Bronchial epithelial cell (primary cell): ENCODE results near the gene ARHGAP28. TPM values are rescaled to one million over a fixed set of nuclear protein-coding genes. Genes with fewer than 3 reads are reported as not detected.

Source experiments
- DNase-seq: peaks from one replicate; pipeline ENCODE4 v3.0.0-alpha.2; 2010; ENCODE audit warnings: low read depth
- FAIRE-seq: peaks from 2 replicates; lab custom pipeline; 2011; peaks lifted over from hg19 to GRCh38; lab: Jason Lieb, UNC
- H3K27me3 ChIP-seq: 2 replicates; pipeline ENCODE4 v1.5.1; 2011; ENCODE audit warnings: low read length; ENCODE audit not compliant: control insufficient read depth, insufficient read depth
- H3K36me3 ChIP-seq: 2 replicates; pipeline ENCODE4 v1.5.1; 2011; ENCODE audit warnings: low read length; ENCODE audit not compliant: control insufficient read depth, insufficient read depth
- H3K4me3 ChIP-seq: 2 replicates; pipeline ENCODE4 v1.5.1; 2011; ENCODE audit warnings: mild to moderate bottlenecking, low read depth, low read length, control low read depth
- total RNA-seq: library from RNA; depleted of rRNA; stranded (reverse); fragments of >200 nt; gene quantifications from 2 replicates; pipeline ENCODE4 v1.2.1, GENCODE V29; 2014
- TF ChIP-seq, protein P1 (sequence below): IDR thresholded peaks from 2 replicates; pipeline ENCODE4 v1.5.1; 2011; ENCODE audit warnings: mild to moderate bottlenecking, moderate library complexity, low read length, control low read depth, inconsistent platforms; ENCODE audit not compliant: insufficient read depth, severe bottlenecking

Gene ARHGAP28
- total RNA-seq, 1 donor from 2014 or later = 0.26 TPM

GRCh38 chr18:6878556-6879297, 149.2 kb downstream of the ARHGAP28 start:
- H3K27me3 ChIP-seq = no peaks in the 10 kb centered on the region
- FAIRE-seq (no peak), DNase-seq (no peak)
- H3K4me3 ChIP-seq = no peak overlapping the region
- TF ChIP-seq, protein P1, sequence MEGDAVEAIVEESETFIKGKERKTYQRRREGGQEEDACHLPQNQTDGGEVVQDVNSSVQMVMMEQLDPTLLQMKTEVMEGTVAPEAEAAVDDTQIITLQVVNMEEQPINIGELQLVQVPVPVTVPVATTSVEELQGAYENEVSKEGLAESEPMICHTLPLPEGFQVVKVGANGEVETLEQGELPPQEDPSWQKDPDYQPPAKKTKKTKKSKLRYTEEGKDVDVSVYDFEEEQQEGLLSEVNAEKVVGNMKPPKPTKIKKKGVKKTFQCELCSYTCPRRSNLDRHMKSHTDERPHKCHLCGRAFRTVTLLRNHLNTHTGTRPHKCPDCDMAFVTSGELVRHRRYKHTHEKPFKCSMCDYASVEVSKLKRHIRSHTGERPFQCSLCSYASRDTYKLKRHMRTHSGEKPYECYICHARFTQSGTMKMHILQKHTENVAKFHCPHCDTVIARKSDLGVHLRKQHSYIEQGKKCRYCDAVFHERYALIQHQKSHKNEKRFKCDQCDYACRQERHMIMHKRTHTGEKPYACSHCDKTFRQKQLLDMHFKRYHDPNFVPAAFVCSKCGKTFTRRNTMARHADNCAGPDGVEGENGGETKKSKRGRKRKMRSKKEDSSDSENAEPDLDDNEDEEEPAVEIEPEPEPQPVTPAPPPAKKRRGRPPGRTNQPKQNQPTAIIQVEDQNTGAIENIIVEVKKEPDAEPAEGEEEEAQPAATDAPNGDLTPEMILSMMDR = no peak
- no peaks in the 10 kb centered on the region for H3K36me3 ChIP-seq

- no peaks in the 10 kb centered on the region for H3K27me3 ChIP-seq
- FAIRE-seq = no peak
- no peaks in the 10 kb centered on the region for H3K36me3 ChIP-seq
- no peak for DNase-seq
- no peak overlapping the region for H3K4me3 ChIP-seq
- TF ChIP-seq, protein P1 = no peak
Measured at GRCh38 chr18:6879508-6880195, 150.1 kb downstream of the ARHGAP28 start.

- Histone ChIP-seq H3K4me3 (no peak overlapping the region), H3K36me3 (no peaks in the 10 kb centered on the region), H3K27me3 (no peaks in the 10 kb centered on the region)
- DNase-seq (no peak), FAIRE-seq (no peak)
- TF ChIP-seq, protein P1 = no peak
Measured at GRCh38 chr18:6881034-6881820, 151.7 kb downstream of the ARHGAP28 start.

GRCh38 chr18:6882401-6882800, 152.9 kb downstream of the ARHGAP28 start:
- FAIRE-seq = no peak
- no peak overlapping the region for H3K4me3 ChIP-seq
- no peak for DNase-seq
- TF ChIP-seq, protein P1 = no peak
- H3K27me3 ChIP-seq = no peaks in the 10 kb centered on the region
- no peaks in the 10 kb centered on the region for H3K36me3 ChIP-seq

DNA sequence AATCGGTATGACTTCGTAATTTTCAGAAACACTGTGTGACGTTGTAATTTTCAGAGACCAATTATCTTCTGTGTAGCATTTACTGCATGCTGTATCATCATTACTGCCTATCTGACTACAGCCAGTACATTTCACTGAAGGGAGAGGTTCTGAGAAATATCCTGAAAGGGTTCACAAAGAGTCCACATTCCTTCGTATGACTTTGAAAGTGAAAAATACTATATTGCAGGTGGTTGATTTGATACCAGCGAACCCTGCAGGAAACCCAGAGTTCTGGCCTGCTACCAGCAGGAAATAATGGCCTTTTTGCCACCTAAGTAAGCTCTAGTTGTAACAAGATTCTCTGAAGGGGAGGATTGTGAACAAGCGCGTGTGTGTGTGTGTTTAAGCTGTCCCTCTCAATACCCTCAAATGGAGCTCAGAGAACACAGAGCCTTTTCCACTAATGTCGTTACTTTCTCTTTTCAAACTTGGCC, 155.5 kb downstream of the ARHGAP28 start:
- no peak overlapping the region for H3K4me3 ChIP-seq

More for the DNA sequence above, 155.5 kb downstream of the ARHGAP28 start:
- no peaks in the 10 kb centered on the region for H3K36me3 ChIP-seq
- no peak for DNase-seq
- H3K27me3 ChIP-seq = no peaks in the 10 kb centered on the region
- FAIRE-seq = no peak
- TF ChIP-seq, protein P1 = no peak
